ENCODE measurements around the gene GALM. TPM values are rescaled to one million over a fixed set of nuclear protein-coding genes. Genes with fewer than 3 reads are reported as not detected.

GALM gene
- total and polyA plus RNA-seq, 2 experiments from 2014 or later = 52.6 to 59.4 TPM

GRCh38 chr2:38727661-38728060 lies 61.7 kb downstream of the GALM start:
- DNase-seq (ENCODE audit: low spot score) = no peak
- H3K36me3 ChIP-seq (replicated peaks; ENCODE audit: insufficient read depth, low read depth) = no peaks in the 10 kb centered on the region
- no peak overlapping the region for H3K4me2 ChIP-seq
- no peak overlapping the region for H2AFZ ChIP-seq
- no peak overlapping the region for H3K4me3 ChIP-seq
- H3K27ac ChIP-seq = no peak overlapping the region
- H4K20me1 ChIP-seq (ENCODE audit: insufficient read depth, poor library complexity, severe bottlenecking) = no peaks in the 10 kb centered on the region
- no peaks in the 10 kb centered on the region for H3K27me3 ChIP-seq
- H3K9me3 ChIP-seq (ENCODE audit: low read depth) = no peaks in the 10 kb centered on the region
- no peaks in the 10 kb centered on the region for H3K79me2 ChIP-seq
- H3K9me2 ChIP-seq (replicated peaks; ENCODE audit: insufficient read depth) = no peaks in the 10 kb centered on the region
- TF ChIP-seq EZH2 (IDR thresholded peaks at IDR 0.05; ENCODE audit: borderline replicate concordance) = no peak
- no peak for TF ChIP-seq CTCF (IDR thresholded peaks at IDR 0.05; ENCODE audit: poor library complexity)
- TF ChIP-seq EZH2phosphoT487 (IDR thresholded peaks at IDR 0.05; ENCODE audit: low read depth, severe bottlenecking, unreplicated experiment) = no peak
- WGBS (ENCODE audit: low lambda C conversion rate, missing lambda C conversion rate) = 100% methylated on average over 1 of the region's 1 CpG
- H3K4me1 ChIP-seq (ENCODE audit: insufficient read depth) = no peaks in the 10 kb centered on the region

- Histone ChIP-seq H3K9me3 (ENCODE audit: low read depth) (no peaks in the 10 kb centered on the region), H3K4me1 (ENCODE audit: insufficient read depth) (no peaks in the 10 kb centered on the region), H3K4me3 (no peak overlapping the region), H4K20me1 (ENCODE audit: insufficient read depth, poor library complexity, severe bottlenecking) (no peaks in the 10 kb centered on the region), H3K4me2 (no peak overlapping the region), H3K27ac (no peak overlapping the region), H3K36me3 (replicated peaks; ENCODE audit: insufficient read depth, low read depth) (no peaks in the 10 kb centered on the region), H3K79me2 (no peaks in the 10 kb centered on the region), H2AFZ (no peak overlapping the region), H3K27me3 (no peaks in the 10 kb centered on the region), H3K9me2 (replicated peaks; ENCODE audit: insufficient read depth) (no peaks in the 10 kb centered on the region)
- no peak for DNase-seq (ENCODE audit: low spot score)
- WGBS (ENCODE audit: low lambda C conversion rate, missing lambda C conversion rate) = 0% methylated on average over 2 of the region's 2 CpGs
- TF ChIP-seq EZH2 (IDR thresholded peaks at IDR 0.05; ENCODE audit: borderline replicate concordance) (no peak), EZH2phosphoT487 (IDR thresholded peaks at IDR 0.05; ENCODE audit: low read depth, severe bottlenecking, unreplicated experiment) (no peak), CTCF (IDR thresholded peaks at IDR 0.05; ENCODE audit: poor library complexity) (no peak)
These were observed 62.8 kb downstream of the GALM start for GRCh38 chr2:38728694-38729093.

GRCh38 chr2:38731090-38731489 lies 65.2 kb downstream of the GALM start:
- H3K4me2 ChIP-seq = no peak overlapping the region
- no peaks in the 10 kb centered on the region for H3K9me3 ChIP-seq (ENCODE audit: low read depth)
- no peak overlapping the region for H2AFZ ChIP-seq
- TF ChIP-seq EZH2 (IDR thresholded peaks at IDR 0.05; ENCODE audit: borderline replicate concordance) = no peak
- TF ChIP-seq EZH2phosphoT487 (IDR thresholded peaks at IDR 0.05; ENCODE audit: low read depth, severe bottlenecking, unreplicated experiment) = no peak
- no peak for TF ChIP-seq CTCF (IDR thresholded peaks at IDR 0.05; ENCODE audit: poor library complexity)
- H3K9me2 ChIP-seq (replicated peaks; ENCODE audit: insufficient read depth) = no peaks in the 10 kb centered on the region
- DNase-seq (ENCODE audit: low spot score) = no peak
- no peaks in the 10 kb centered on the region for H3K79me2 ChIP-seq
- 98% methylated on average over 7 of the region's 7 CpGs for WGBS (ENCODE audit: low lambda C conversion rate, missing lambda C conversion rate)
- H3K4me1 ChIP-seq (ENCODE audit: insufficient read depth) = no peaks in the 10 kb centered on the region
- no peak overlapping the region for H3K27ac ChIP-seq
- H4K20me1 ChIP-seq (ENCODE audit: insufficient read depth, poor library complexity, severe bottlenecking) = no peaks in the 10 kb centered on the region
- no peaks in the 10 kb centered on the region for H3K36me3 ChIP-seq (replicated peaks; ENCODE audit: insufficient read depth, low read depth)
- H3K27me3 ChIP-seq = no peaks in the 10 kb centered on the region
- H3K4me3 ChIP-seq = no peak overlapping the region

Measured in hepatocyte (in vitro differentiated cells).